ENCODE data around the gene MLKL.
A peak's percentile ranks its signal among the peaks of the same experiment; 100 is the strongest.
"Not testable (repeated sequence)": the region's sequence is repeated elsewhere in the genome, so short reads cannot be mapped to it uniquely, and the experiment has no call there.

Gene MLKL

GRCh38 chr16:74667255-74667700 is 33.4 kb downstream of the MLKL start:
- Histone ChIP-seq H3K4me1 (ENCODE audit: control insufficient read depth, insufficient read depth, low read length) (peaks cover 10% of the 10 kb centered on the region), H3K4me3 (ENCODE audit: low read length in 2 of 2) (peak overlapping the region; percentile 71 to 93), H3K27ac (ENCODE audit: low read length) (peak overlapping the region; percentile 63), H3K9me3 (ENCODE audit: control insufficient read depth in 2 of 2, low read length in 2 of 2) (no peaks in the 10 kb centered on the region), H3K9ac (ENCODE audit: low read length in 2 of 2) (peak overlapping the region; percentile 47 to 65), H3K27me3 (ENCODE audit: control insufficient read depth in 1 of 2, insufficient read depth in 2 of 2, low read length in 2 of 2) (no peaks in the 10 kb centered on the region), H3K36me3 (ENCODE audit: control insufficient read depth in 2 of 2, insufficient read depth in 2 of 2, low read length in 2 of 2) (peaks cover 7 to 18% of the 10 kb centered on the region in 2 donors)

GRCh38 chr16:74666425-74667254 is 34.0 kb downstream of the MLKL start, which contains the start of gene RFWD3:
RFWD3 (minus strand) TSS chr16:74666877; CDS start chr16:74661449, 5,428 bp downstream.
- peaks cover 7 to 15% of the 10 kb centered on the region in 2 donors for H3K36me3 ChIP-seq (ENCODE audit: control insufficient read depth in 2 of 2, insufficient read depth in 2 of 2, low read length in 2 of 2)
- H3K27me3 ChIP-seq (ENCODE audit: control insufficient read depth in 1 of 2, insufficient read depth in 2 of 2, low read length in 2 of 2), result no peaks in the 10 kb centered on the region
- no peaks in the 10 kb centered on the region for H3K9me3 ChIP-seq (ENCODE audit: control insufficient read depth in 2 of 2, low read length in 2 of 2)
- H3K9ac ChIP-seq (ENCODE audit: low read length in 2 of 2), result peak within 1 kb of the TSS; percentile 74 to 82
- H3K4me1 ChIP-seq (ENCODE audit: control insufficient read depth, insufficient read depth, low read length), result peaks cover 10% of the 10 kb centered on the region
- H3K27ac ChIP-seq (ENCODE audit: low read length), result peak within 1 kb of the TSS; percentile 63
- peak within 1 kb of the TSS; percentile 88 to 93 for H3K4me3 ChIP-seq (ENCODE audit: low read length in 2 of 2)

- H3K27me3 ChIP-seq (ENCODE audit: control insufficient read depth in 1 of 2, insufficient read depth in 2 of 2, low read length in 2 of 2), result no peaks in the 10 kb centered on the region
- H3K4me3 ChIP-seq (ENCODE audit: low read length in 2 of 2), result peak overlapping the region; percentile 88 to 93
- peaks cover 10% of the 10 kb centered on the region for H3K4me1 ChIP-seq (ENCODE audit: control insufficient read depth, insufficient read depth, low read length)
- H3K9ac ChIP-seq (ENCODE audit: low read length in 2 of 2), result peak overlapping the region; percentile 74 to 82
- H3K27ac ChIP-seq (ENCODE audit: low read length), result no peak overlapping the region
- H3K9me3 ChIP-seq (ENCODE audit: control insufficient read depth in 2 of 2, low read length in 2 of 2), result no peaks in the 10 kb centered on the region
- peaks cover 9 to 18% of the 10 kb centered on the region in 2 donors for H3K36me3 ChIP-seq (ENCODE audit: control insufficient read depth in 2 of 2, insufficient read depth in 2 of 2, low read length in 2 of 2)
Observed at GRCh38 chr16:74666010-74666421, 34.6 kb downstream of the MLKL start.

GRCh38 chr16:74661064-74661463 is 39.6 kb downstream of the MLKL start:
- Histone ChIP-seq H3K9ac (ENCODE audit: low read length in 2 of 2) (no peak overlapping the region), H3K4me1 (ENCODE audit: control insufficient read depth, insufficient read depth, low read length) (peaks cover 5% of the 10 kb centered on the region), H3K27ac (ENCODE audit: low read length) (no peak overlapping the region), H3K4me3 (ENCODE audit: low read length in 2 of 2) (no peak overlapping the region), H3K36me3 (ENCODE audit: control insufficient read depth in 2 of 2, insufficient read depth in 2 of 2, low read length in 2 of 2) (peaks cover 19 to 42% of the 10 kb centered on the region in 2 donors), H3K9me3 (ENCODE audit: control insufficient read depth in 2 of 2, low read length in 2 of 2) (no peaks in the 10 kb centered on the region), H3K27me3 (ENCODE audit: control insufficient read depth in 1 of 2, insufficient read depth in 2 of 2, low read length in 2 of 2) (no peaks in the 10 kb centered on the region)

- no peaks in the 10 kb centered on the region for H3K9me3 ChIP-seq (ENCODE audit: control insufficient read depth in 2 of 2, low read length in 2 of 2)
- H3K27ac ChIP-seq (ENCODE audit: low read length), result no peak overlapping the region
- peaks cover 19 to 42% of the 10 kb centered on the region in 2 donors for H3K36me3 ChIP-seq (ENCODE audit: control insufficient read depth in 2 of 2, insufficient read depth in 2 of 2, low read length in 2 of 2)
- H3K27me3 ChIP-seq (ENCODE audit: control insufficient read depth in 1 of 2, insufficient read depth in 2 of 2, low read length in 2 of 2), result no peaks in the 10 kb centered on the region
- H3K4me1 ChIP-seq (ENCODE audit: control insufficient read depth, insufficient read depth, low read length), result peaks cover 2% of the 10 kb centered on the region
- no peak overlapping the region for H3K4me3 ChIP-seq (ENCODE audit: low read length in 2 of 2)
- no peak overlapping the region for H3K9ac ChIP-seq (ENCODE audit: low read length in 2 of 2)
Observed at GRCh38 chr16:74660383-74660782, 40.3 kb downstream of the MLKL start.

- Histone ChIP-seq H3K9me3 (ENCODE audit: control insufficient read depth in 2 of 2, low read length in 2 of 2) (no peaks in the 10 kb centered on the region), H3K36me3 (ENCODE audit: control insufficient read depth in 2 of 2, insufficient read depth in 2 of 2, low read length in 2 of 2) (peaks cover 19 to 43% of the 10 kb centered on the region in 2 donors), H3K4me3 (ENCODE audit: low read length in 2 of 2) (no peak overlapping the region), H3K27ac (ENCODE audit: low read length) (no peak overlapping the region), H3K27me3 (ENCODE audit: control insufficient read depth in 1 of 2, insufficient read depth in 2 of 2, low read length in 2 of 2) (no peaks in the 10 kb centered on the region), H3K9ac (ENCODE audit: low read length in 2 of 2) (no peak overlapping the region), H3K4me1 (ENCODE audit: control insufficient read depth, insufficient read depth, low read length) (no peaks in the 10 kb centered on the region)
Observed at GRCh38 chr16:74659041-74659440, 41.6 kb downstream of the MLKL start.

- Histone ChIP-seq H3K9ac (ENCODE audit: low read length in 2 of 2) (no peak overlapping the region), H3K36me3 (ENCODE audit: control insufficient read depth in 2 of 2, insufficient read depth in 2 of 2, low read length in 2 of 2) (peaks cover 15 to 34% of the 10 kb centered on the region in 2 donors), H3K27ac (ENCODE audit: low read length) (no peak overlapping the region), H3K4me1 (ENCODE audit: control insufficient read depth, insufficient read depth, low read length) (no peaks in the 10 kb centered on the region), H3K4me3 (ENCODE audit: low read length in 2 of 2) (no peak overlapping the region), H3K9me3 (ENCODE audit: control insufficient read depth in 2 of 2, low read length in 2 of 2) (no peaks in the 10 kb centered on the region), H3K27me3 (ENCODE audit: control insufficient read depth in 1 of 2, insufficient read depth in 2 of 2, low read length in 2 of 2) (no peaks in the 10 kb centered on the region)
Observed at GRCh38 chr16:74657870-74658642, 42.6 kb downstream of the MLKL start.

- Histone ChIP-seq H3K36me3 (ENCODE audit: control insufficient read depth in 2 of 2, insufficient read depth in 2 of 2, low read length in 2 of 2) (peaks cover 4 to 18% of the 10 kb centered on the region in 2 donors), H3K9ac (ENCODE audit: low read length in 2 of 2) (no peak overlapping the region)
Observed at GRCh38 chr16:74654536-74655050, 46.1 kb downstream of the MLKL start.

GRCh38 chr16:74652883-74653282 is 47.8 kb downstream of the MLKL start:
- H3K36me3 ChIP-seq (ENCODE audit: control insufficient read depth in 2 of 2, insufficient read depth in 2 of 2, low read length in 2 of 2), result peaks cover 0 to 19% of the 10 kb centered on the region in 2 donors
- not testable (repeated sequence) for H3K4me1 ChIP-seq (ENCODE audit: control insufficient read depth, insufficient read depth, low read length); H3K4me3 ChIP-seq (ENCODE audit: low read length in 2 of 2); H3K9me3 ChIP-seq (ENCODE audit: control insufficient read depth in 2 of 2, low read length in 2 of 2); H3K27ac ChIP-seq (ENCODE audit: low read length); H3K27me3 ChIP-seq (ENCODE audit: control insufficient read depth in 1 of 2, insufficient read depth in 2 of 2, low read length in 2 of 2); H3K9ac ChIP-seq (ENCODE audit: low read length in 2 of 2)

More at GRCh38 chr16:74654536-74655050, 46.1 kb downstream of the MLKL start:
- no peak overlapping the region for H3K4me3 ChIP-seq (ENCODE audit: low read length in 2 of 2)
- H3K9me3 ChIP-seq (ENCODE audit: control insufficient read depth in 2 of 2, low read length in 2 of 2), result no peaks in the 10 kb centered on the region
- H3K4me1 ChIP-seq (ENCODE audit: control insufficient read depth, insufficient read depth, low read length), result no peaks in the 10 kb centered on the region
- H3K27me3 ChIP-seq (ENCODE audit: control insufficient read depth in 1 of 2, insufficient read depth in 2 of 2, low read length in 2 of 2), result no peaks in the 10 kb centered on the region
- H3K27ac ChIP-seq (ENCODE audit: low read length), result no peak overlapping the region

GRCh38 chr16:74652249-74652648 is 48.4 kb downstream of the MLKL start:
- Histone ChIP-seq H3K4me1 (ENCODE audit: control insufficient read depth, insufficient read depth, low read length) (no peaks in the 10 kb centered on the region), H3K9me3 (ENCODE audit: control insufficient read depth in 2 of 2, low read length in 2 of 2) (no peaks in the 10 kb centered on the region), H3K4me3 (ENCODE audit: low read length in 2 of 2) (no peak overlapping the region), H3K27me3 (ENCODE audit: control insufficient read depth in 1 of 2, insufficient read depth in 2 of 2, low read length in 2 of 2) (no peaks in the 10 kb centered on the region), H3K27ac (ENCODE audit: low read length) (no peak overlapping the region), H3K9ac (ENCODE audit: low read length in 2 of 2) (no peak overlapping the region), H3K36me3 (ENCODE audit: control insufficient read depth in 2 of 2, insufficient read depth in 2 of 2, low read length in 2 of 2) (peaks cover 0 to 18% of the 10 kb centered on the region in 2 donors)

All from stomach smooth muscle (tissue), 2 donors.